Central memory CD8-positive, alpha-beta T cell (primary cell): ENCODE results near the gene HTT.

ENCODE experiments used
- ATAC-seq: fragments of 150-1000 bp; cut with Tn5 transposase; replicated peaks from 2 replicates; pipeline ENCODE4 v1.10.0; 2022; ENCODE audit warnings: mild to moderate bottlenecking, moderate FRiP score, moderate number of reproducible peaks; ENCODE audit not compliant: poor library complexity, severe bottlenecking; ENCODE audit errors: extremely low read depth
- DNase-seq, 2 donors: peaks; one replicate each; pipeline ENCODE4 v3.0.0; 2021; ENCODE audit warnings: low spot score in 2 of 2
- H3K27ac Mint-ChIP-seq: one replicate; pipeline ENCODE4 v1.8.0; 2022; ENCODE audit warnings: low read depth, mild to moderate bottlenecking, moderate library complexity, mixed read lengths
- H3K27me3 Mint-ChIP-seq: one replicate; pipeline ENCODE4 v1.8.0; 2022; ENCODE audit warnings: mixed read lengths
- H3K36me3 Mint-ChIP-seq: one replicate; pipeline ENCODE4 v1.8.0; 2022; ENCODE audit warnings: mild to moderate bottlenecking, moderate library complexity, mixed read lengths; ENCODE audit not compliant: insufficient read depth
- H3K4me1 Mint-ChIP-seq: one replicate; pipeline ENCODE4 v1.8.0; 2022; ENCODE audit warnings: mixed read lengths
- H3K4me3 Mint-ChIP-seq: one replicate; pipeline ENCODE4 v1.8.0; 2022; ENCODE audit warnings: mild to moderate bottlenecking, moderate library complexity, mixed read lengths
- H3K9me3 Mint-ChIP-seq: one replicate; pipeline ENCODE4 v1.8.0; 2022; ENCODE audit warnings: mixed read lengths

Gene HTT

DNA sequence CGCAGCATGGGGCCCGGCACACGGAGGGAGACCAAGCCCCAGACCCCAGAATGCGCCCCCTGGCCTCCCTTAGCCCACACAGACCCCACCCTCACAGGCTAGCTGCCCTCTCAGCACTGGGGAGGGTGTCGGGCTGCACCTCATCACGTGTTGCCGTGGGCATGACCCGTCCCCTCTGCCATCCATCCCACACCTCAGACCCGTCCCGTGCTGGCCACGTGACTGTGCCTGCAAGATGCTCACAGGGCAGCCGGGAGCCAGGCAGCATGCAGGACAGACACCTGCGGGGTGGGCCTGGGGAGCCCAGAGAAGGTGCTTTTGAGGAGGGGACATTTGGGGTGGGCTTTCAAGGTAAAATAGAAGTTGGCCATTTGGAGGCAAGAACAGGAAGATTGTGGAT is 179.3 kb downstream of the HTT start:
- ATAC-seq (no peak), DNase-seq (no peak)
- no peak overlapping the region for H3K27ac Mint-ChIP-seq
- peaks cover 5% of the 10 kb centered on the region for H3K4me1 Mint-ChIP-seq
- peaks cover 7% of the 10 kb centered on the region for H3K36me3 Mint-ChIP-seq
- H3K9me3 Mint-ChIP-seq, result no peaks in the 10 kb centered on the region
- no peaks in the 10 kb centered on the region for H3K27me3 Mint-ChIP-seq
- H3K4me3 Mint-ChIP-seq, result no peak overlapping the region

GRCh38 chr4:3254302-3255131 is 180.0 kb downstream of the HTT start:
- Mint-ChIP-seq H3K27me3 (no peaks in the 10 kb centered on the region), H3K27ac (no peak overlapping the region), H3K36me3 (peaks cover 7% of the 10 kb centered on the region), H3K9me3 (no peaks in the 10 kb centered on the region), H3K4me3 (no peak overlapping the region), H3K4me1 (peaks cover 5% of the 10 kb centered on the region)
- ATAC-seq (no peak), DNase-seq (no peak)

DNA sequence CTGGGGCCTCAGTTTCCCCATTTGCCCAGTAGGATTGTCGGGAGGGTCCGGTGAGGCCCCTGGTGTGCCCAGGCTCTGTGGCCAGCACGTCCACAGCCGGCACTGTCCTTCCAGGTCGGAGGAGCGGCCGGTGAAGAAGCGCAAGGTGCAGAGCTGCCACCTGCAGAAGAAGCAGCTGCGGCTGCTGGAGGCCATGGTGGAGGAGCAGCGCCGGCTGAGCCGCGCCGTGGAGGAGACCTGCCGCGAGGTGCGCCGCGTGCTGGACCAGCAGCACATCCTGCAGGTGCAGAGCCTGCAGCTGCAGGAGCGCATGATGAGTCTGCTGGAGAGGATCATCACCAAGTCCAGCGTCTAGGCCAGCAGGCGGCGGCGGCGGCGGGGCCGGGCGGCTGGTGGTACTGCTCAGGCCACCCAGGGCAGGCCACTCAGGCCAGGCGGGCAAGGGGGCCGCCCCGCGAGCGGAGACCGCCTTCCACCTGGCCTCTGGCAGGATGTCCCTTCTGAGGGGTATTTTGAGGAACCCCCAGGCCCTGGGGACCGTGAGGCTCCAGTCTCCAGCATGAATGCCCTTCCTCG is 181.2 kb downstream of the HTT start:
- no peaks in the 10 kb centered on the region for H3K4me1 Mint-ChIP-seq
- no peak for ATAC-seq
- H3K4me3 Mint-ChIP-seq, result no peak overlapping the region
- no peaks in the 10 kb centered on the region for H3K27me3 Mint-ChIP-seq
- H3K36me3 Mint-ChIP-seq, result peaks cover 10% of the 10 kb centered on the region
- H3K9me3 Mint-ChIP-seq, result no peaks in the 10 kb centered on the region
- no peak overlapping the region for H3K27ac Mint-ChIP-seq
- DNase-seq, result no peak

- no peaks in the 10 kb centered on the region for H3K27me3 Mint-ChIP-seq
- H3K27ac Mint-ChIP-seq, result no peak overlapping the region
- H3K36me3 Mint-ChIP-seq, result peaks cover 10% of the 10 kb centered on the region
- ATAC-seq (no peak), DNase-seq (no peak)
- H3K4me3 Mint-ChIP-seq, result no peak overlapping the region
- no peaks in the 10 kb centered on the region for H3K4me1 Mint-ChIP-seq
- no peaks in the 10 kb centered on the region for H3K9me3 Mint-ChIP-seq
Observed at GRCh38 chr4:3256230-3257102, 182.0 kb downstream of the HTT start.

DNA sequence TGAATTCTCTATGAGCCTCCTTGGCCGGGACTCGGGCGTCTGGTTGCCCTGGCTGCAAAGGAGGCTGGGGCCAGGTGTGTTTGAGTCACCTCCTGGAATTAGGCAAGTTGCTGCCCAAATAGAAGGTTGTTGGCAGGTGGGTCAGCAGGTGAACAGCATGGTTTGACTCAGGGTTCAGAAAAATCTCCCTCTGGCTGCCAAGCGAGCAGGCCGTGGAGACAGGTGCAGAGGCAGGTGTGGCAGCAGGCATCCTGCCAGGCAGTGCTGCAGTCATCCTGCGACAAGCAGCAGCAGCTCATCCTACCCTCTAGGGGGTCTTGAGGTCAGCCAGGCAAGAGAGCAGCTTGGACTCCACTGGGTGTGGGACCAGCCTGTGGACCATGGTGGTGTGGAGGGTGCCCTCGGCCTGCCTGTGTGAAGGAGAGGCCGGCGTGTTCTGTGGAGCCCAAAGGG is 182.6 kb downstream of the HTT start:
- H3K4me3 Mint-ChIP-seq, result no peak overlapping the region
- H3K27ac Mint-ChIP-seq, result no peak overlapping the region
- H3K4me1 Mint-ChIP-seq, result no peaks in the 10 kb centered on the region

DNA sequence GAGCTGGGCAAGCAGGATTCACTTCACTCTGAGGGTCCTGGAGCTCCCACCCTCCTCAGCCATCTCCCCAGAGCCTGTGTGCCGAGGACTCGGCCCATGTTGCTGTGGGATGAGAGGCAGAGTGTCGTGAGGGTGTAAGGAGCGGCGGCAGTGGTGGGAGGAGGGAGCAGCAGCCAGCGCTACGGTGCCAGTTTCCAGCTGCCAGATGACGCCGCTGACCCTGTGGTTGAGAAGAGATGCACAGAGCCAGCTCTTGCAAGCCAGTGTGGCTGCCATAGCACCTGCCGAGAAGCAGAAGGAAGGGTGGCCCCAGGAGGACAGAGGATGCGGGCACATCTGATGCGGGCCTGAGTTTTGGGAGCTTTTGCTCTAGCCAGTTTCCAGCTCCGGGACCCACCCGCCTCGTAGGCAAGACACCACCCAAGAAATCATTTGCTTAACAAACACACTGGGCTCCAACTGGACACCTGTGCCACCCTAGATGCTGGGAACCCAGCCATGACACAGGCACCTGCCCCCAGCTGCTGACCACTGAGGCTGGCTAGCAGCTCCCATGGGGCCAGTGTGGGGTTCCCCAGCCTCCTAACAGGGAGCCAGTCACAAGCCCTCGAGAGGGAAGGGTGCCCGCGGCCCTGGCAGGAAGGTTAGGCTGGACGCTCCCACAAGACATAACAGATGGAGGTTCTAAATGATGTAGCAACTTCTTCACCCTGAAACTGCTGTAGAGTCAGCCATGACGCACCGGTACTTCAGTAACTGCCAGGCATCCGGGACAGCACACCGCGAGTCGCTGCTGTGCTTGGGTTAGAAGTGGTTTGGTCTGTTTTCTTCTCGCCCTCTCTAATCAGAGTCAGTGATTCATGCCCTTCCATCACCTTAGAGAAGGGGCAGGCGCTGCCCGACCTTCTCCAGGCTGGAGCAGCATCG is 183.3 kb downstream of the HTT start:
- no peak overlapping the region for H3K27ac Mint-ChIP-seq
- DNase-seq, result no peak
- ATAC-seq, result no peak
- H3K36me3 Mint-ChIP-seq, result peaks cover 10% of the 10 kb centered on the region
- no peaks in the 10 kb centered on the region for H3K27me3 Mint-ChIP-seq
- H3K4me3 Mint-ChIP-seq, result no peak overlapping the region
- no peaks in the 10 kb centered on the region for H3K4me1 Mint-ChIP-seq
- H3K9me3 Mint-ChIP-seq, result no peaks in the 10 kb centered on the region

More for the DNA sequence above, 182.6 kb downstream of the HTT start:
- ATAC-seq, result no peak
- Mint-ChIP-seq H3K9me3 (no peaks in the 10 kb centered on the region), H3K27me3 (no peaks in the 10 kb centered on the region), H3K36me3 (peaks cover 10% of the 10 kb centered on the region)
- no peak for DNase-seq

DNA sequence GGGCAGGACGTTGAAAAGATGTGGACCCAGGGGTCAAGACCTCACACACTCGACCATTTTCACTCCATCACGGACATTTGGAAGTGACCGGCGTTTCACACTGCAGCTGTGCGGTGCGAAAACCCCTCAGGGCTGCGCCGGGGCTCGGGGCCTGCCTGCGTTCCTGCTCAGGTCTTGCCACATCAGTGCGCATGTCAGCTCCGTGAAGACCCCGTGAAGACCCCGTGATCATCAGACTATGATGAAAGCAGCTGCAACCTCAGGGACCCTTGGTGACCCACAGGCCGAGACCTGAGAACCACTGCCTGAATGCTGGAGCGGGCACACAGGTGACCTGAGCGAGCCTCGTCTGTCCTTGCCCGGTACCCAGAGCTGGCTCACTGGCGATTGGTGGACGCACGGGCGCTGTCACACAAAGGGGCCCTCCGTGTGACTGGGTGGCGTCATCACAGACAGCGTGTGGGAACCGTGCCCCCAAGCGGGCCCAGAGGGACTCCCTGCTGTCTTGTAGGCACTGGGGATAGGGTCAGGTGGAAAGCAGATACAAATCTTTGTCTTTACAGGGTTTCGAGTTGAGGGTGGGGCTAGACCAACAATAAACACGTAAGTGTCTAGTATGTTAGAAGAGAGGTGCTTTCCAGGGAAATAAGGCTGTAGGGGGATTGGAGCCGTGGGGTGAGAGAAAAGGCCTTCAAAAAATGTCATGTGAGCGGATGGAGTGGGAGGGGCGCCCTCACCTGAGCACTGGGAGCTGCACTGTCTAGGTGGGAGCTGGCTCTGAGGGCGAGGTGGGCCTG is 187.1 kb downstream of the HTT start:
- Mint-ChIP-seq H3K4me1 (no peaks in the 10 kb centered on the region), H3K9me3 (no peaks in the 10 kb centered on the region), H3K4me3 (no peak overlapping the region), H3K36me3 (peaks cover 10% of the 10 kb centered on the region), H3K27ac (no peak overlapping the region), H3K27me3 (peaks cover 8% of the 10 kb centered on the region)
- no peak for DNase-seq
- ATAC-seq, result no peak

DNA sequence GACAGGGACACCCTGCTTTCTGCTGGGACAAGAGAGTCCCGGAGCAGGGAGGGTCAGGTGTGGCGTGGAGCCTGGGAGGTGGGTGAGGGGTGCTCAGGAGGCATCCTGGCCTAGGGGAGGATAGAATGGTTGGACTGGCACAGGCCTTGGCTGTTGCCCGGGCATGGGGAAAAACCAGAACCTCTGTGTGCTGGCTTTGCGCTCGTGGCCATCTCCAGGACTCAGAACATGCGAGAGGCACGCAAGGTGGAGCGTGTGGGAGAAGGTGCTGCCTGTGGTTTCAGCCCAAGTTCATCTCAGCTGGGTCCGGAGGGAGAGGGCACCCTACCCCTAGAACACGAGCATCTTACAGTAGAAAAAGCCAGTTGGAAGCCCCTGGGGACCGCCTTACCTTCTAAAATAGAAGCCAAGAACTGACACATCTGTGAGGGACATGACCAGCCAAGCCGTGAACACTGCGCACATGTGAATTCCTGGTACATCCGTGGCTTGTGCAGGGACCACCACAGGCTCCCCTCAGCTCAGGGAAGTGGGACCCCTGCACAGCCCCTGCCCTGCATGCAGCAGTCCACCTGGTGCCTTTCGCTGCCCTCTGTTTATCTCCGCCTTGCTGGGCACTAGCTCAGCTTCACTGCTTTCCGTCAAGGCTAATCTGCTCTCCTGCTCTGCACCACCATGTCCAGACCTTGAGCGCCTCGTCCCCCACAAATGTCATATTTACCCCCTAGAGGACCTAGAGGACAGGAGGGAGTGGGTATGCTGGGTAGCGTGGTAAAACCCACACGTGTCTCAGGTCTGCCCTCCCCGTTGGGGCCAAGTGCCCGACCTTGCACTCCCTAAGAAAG is 187.9 kb downstream of the HTT start:
- peaks cover 7% of the 10 kb centered on the region for H3K36me3 Mint-ChIP-seq
- H3K4me1 Mint-ChIP-seq, result no peaks in the 10 kb centered on the region
- no peak for ATAC-seq
- no peak overlapping the region for H3K27ac Mint-ChIP-seq
- no peaks in the 10 kb centered on the region for H3K9me3 Mint-ChIP-seq
- DNase-seq, result no peak
- peaks cover 8% of the 10 kb centered on the region for H3K27me3 Mint-ChIP-seq
- no peak overlapping the region for H3K4me3 Mint-ChIP-seq

DNA sequence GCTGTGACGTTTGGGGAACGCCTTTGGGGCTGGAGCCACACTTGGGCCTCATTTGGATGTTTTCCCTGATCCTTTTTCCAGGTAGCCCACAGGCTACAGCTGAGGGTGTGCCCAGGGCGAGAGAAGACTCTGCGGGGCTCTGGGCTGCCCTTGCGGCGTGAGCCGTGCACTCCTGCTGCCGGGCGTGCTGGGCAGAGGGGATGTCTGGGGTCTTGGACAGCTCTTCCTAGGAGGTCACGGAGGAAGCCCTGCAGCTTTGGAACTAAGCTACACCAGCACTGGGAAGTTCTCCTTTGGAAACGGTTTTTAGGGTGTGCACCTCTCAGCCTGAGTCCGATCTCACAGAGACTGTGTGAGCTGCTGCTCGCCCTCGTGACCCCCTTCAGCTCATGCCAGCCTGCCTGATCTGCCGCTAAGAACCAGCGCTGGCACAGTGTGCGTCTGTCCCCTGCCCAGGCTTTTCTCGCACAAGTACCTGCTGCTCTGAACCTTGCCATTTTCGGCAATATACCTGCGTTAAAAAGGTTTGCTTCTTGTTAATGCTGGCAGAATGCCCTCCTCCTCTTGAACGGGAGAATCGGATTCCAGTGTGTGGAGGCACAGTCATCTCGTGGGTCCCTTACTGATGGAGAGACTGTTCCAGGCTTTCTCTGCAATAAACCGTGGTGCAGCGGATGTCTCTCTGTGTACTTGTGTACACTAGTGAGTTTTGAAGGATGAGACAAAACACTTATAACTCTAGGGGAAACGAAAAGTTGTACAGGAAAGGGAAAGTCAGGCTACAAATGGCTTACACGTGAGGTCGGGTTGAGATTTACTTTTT is 188.8 kb downstream of the HTT start:
- no peaks in the 10 kb centered on the region for H3K4me1 Mint-ChIP-seq
- ATAC-seq, result no peak

DNA sequence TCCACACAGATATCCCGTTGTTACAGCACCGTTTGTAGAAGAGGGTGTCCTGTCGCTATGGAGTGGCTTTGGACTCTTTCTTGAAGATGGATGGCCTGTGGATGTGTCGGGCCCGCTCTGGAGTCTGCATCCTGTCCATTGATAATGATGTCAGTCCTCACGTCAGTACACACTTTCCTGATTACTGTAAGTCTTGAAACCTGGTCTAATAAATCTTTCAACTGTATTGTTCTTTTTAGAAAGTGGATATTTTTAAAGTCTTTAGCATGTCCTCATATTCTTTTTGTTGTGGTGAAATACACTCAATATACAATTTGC is 189.4 kb downstream of the HTT start:
- DNase-seq (no peak), ATAC-seq (no peak)
- H3K4me1 Mint-ChIP-seq, result no peaks in the 10 kb centered on the region
- H3K27ac Mint-ChIP-seq, result no peak overlapping the region
- no peak overlapping the region for H3K4me3 Mint-ChIP-seq
- H3K36me3 Mint-ChIP-seq, result peaks cover 4% of the 10 kb centered on the region
- H3K27me3 Mint-ChIP-seq, result peaks cover 8% of the 10 kb centered on the region
- H3K9me3 Mint-ChIP-seq, result no peaks in the 10 kb centered on the region

More for the DNA sequence above, 188.8 kb downstream of the HTT start:
- Mint-ChIP-seq H3K4me3 (no peak overlapping the region), H3K27me3 (peaks cover 8% of the 10 kb centered on the region), H3K9me3 (no peaks in the 10 kb centered on the region), H3K27ac (no peak overlapping the region), H3K36me3 (peaks cover 4% of the 10 kb centered on the region)
- DNase-seq, result no peak
